GM23248 (cell line): ENCODE data around the gene WDR27.

ENCODE experiments used
- EZH2 ChIP-seq: fragments of 200-600 bp; sonication (generic); IDR thresholded peaks from 2 replicates; pipeline ENCODE4 v1.6.1; 2018; ENCODE audit warnings: antibody characterized with exemption, mild to moderate bottlenecking; ENCODE audit not compliant: insufficient read depth, poor library complexity, severe bottlenecking
- EZH2phosphoT487 ChIP-seq: fragments of 200-600 bp; sonication (generic); IDR thresholded peaks from 2 replicates; pipeline ENCODE4 v1.6.1; 2018; ENCODE audit warnings: antibody characterized with exemption, moderate library complexity, mild to moderate bottlenecking, low read depth; ENCODE audit not compliant: insufficient read depth

- TF ChIP-seq EZH2phosphoT487, result no peak
- no peak for TF ChIP-seq EZH2
These were observed at the start of gene WDR27, which contains the start of gene C6orf120 for GRCh38 chr6:169701954-169702839.
